HepG2 (cell line): ENCODE results near the gene WIZ.

ENCODE experiments used
- ATRX ChIP-seq: sonication (generic); formaldehyde crosslinking; IDR thresholded peaks from 2 replicates; pipeline ENCODE4 v1.4.0; 2020; ENCODE audit warnings: missing genetic modification reagents, borderline replicate concordance
- GABPA ChIP-seq, 2 experiments: IDR thresholded peaks; 2 replicates each; pipeline ENCODE4 v1.6.1; 2011 to 2016; ENCODE audit warnings: low read depth in 2 of 2, low read length in 1 of 2, missing biosample characterization in 1 of 2, missing genetic modification characterization in 1 of 2
- MIER2 ChIP-seq: IDR thresholded peaks from 2 replicates; pipeline ENCODE4 v1.6.1; 2016; ENCODE audit warnings: missing biosample characterization, missing genetic modification reagents
- POLR2A ChIP-seq, 2 experiments: IDR thresholded peaks; 2 replicates each; pipeline ENCODE4 v1.6.1; 2011; ENCODE audit warnings: low read depth in 2 of 2, low read length in 2 of 2, mild to moderate bottlenecking in 1 of 2, moderate library complexity in 1 of 2; ENCODE audit not compliant: insufficient read depth in 1 of 2
- SMAD9 ChIP-seq: sonication (generic); formaldehyde crosslinking; IDR thresholded peaks from 2 replicates; pipeline ENCODE4 v1.5.1; 2020; ENCODE audit warnings: mild to moderate bottlenecking, missing genetic modification reagents
- SOX6 ChIP-seq, 2 experiments: fragments of 450-650 bp in 1 of 2; sonication (generic) in 1 of 2; formaldehyde crosslinking in 1 of 2; IDR thresholded peaks; 2 replicates each; pipeline versions ENCODE4 v1.4.0 to v1.6.1; 2017 to 2020; ENCODE audit warnings: antibody characterized with exemption in 1 of 2, mild to moderate bottlenecking in 1 of 2, missing genetic modification reagents in 1 of 2
- TARDBP ChIP-seq: sonication (generic); formaldehyde crosslinking; IDR thresholded peaks from 2 replicates; pipeline ENCODE4 v1.8.0; 2022; ENCODE audit warnings: mild to moderate bottlenecking, missing genetic modification reagents
- ZFP62 ChIP-seq: sonication (generic); formaldehyde crosslinking; IDR thresholded peaks from 2 replicates; pipeline ENCODE4 v1.4.0; 2020; ENCODE audit warnings: missing genetic modification reagents
- ZNF891 ChIP-seq: sonication (generic); formaldehyde crosslinking; IDR thresholded peaks from 2 replicates; pipeline ENCODE4 v1.5.0; 2020; ENCODE audit warnings: mild to moderate bottlenecking, missing genetic modification reagents
- TF ChIP-seq, protein P1 (sequence below): sonication (generic); formaldehyde crosslinking; IDR thresholded peaks from 2 replicates; pipeline ENCODE4 v1.4.0; 2020; ENCODE audit warnings: low read depth, mild to moderate bottlenecking, missing genetic modification reagents
- TF ChIP-seq, protein P2 (sequence below): IDR thresholded peaks from 2 replicates; pipeline ENCODE4 v1.4.0; 2020; ENCODE audit warnings: mild to moderate bottlenecking, missing genetic modification reagents
- TF ChIP-seq, protein P3 (sequence below): sonication (generic); formaldehyde crosslinking; IDR thresholded peaks from 2 replicates; pipeline ENCODE4 v1.4.0; 2020; ENCODE audit warnings: missing genetic modification reagents, borderline replicate concordance
- TF ChIP-seq, protein P4 (sequence below): sonication (generic); formaldehyde crosslinking; IDR thresholded peaks from 2 replicates; pipeline ENCODE4 v1.4.0; 2020; ENCODE audit warnings: missing genetic modification reagents
- TF ChIP-seq, protein P5 (sequence below): sonication (generic); formaldehyde crosslinking; IDR thresholded peaks from 2 replicates; pipeline ENCODE4 v1.4.0; 2020; ENCODE audit warnings: missing genetic modification reagents, borderline replicate concordance

DNA sequence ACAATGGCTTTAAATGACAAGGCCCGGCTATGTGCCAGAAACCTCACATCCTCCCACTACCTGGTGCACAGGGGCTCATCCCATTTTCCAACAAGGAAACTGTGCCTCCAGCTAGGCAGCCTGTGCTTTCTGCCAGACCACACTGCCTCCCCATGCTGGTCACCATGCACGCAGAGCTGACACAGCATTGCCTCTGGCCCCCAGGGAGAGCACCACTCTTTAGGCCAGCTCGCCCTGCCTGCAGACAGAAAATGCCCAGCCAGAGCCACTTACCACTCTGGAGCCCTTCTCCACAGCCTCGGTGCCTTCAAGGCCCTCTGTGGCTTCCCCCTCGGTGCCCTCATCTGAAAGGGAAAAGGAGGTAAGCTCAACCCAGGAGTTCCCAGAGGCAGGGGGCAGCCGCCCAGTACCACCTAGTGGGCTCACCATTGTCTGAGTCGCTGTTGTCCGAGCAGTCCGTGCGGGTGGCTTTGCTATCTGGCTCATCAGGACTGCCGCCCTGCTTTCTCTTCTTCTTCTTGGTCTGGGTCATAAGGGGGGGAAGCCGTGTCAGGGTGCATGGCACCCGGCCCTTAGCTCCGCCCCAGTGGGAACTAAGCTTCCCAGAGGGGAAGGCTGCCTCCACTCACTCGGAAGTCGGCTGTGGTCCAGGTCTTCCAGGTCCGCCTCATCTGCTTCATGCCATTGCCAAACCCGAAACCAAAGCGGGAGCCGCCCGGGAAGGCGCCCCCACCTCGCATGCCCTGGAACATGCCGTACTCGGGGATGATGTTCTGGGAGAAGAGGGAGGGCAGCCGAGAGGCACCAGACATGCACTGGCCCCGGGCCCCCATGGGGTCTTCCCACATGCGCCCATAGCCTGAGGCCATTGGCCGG lies 49.0 kb downstream of the WIZ start:
- TF ChIP-seq GABPA (IDR thresholded peaks at IDR 0.05; ENCODE audit: low read depth, low read length) (no peak), GABPA (CRISPR knock-in tag; IDR thresholded peaks at IDR 0.05; ENCODE audit: low read depth) (no peak), ZNF891 (no peak), SMAD9 (CRISPR knock-in tag) (no peak), MIER2 (CRISPR knock-in tag) (no peak), SOX6 (IDR thresholded peaks at IDR 0.05) (no peak), SOX6 (CRISPR knock-in tag; IDR thresholded peaks at IDR 0.05) (no peak), TARDBP (no peak), POLR2A (IDR thresholded peaks at IDR 0.05; ENCODE audit: insufficient read depth in 1 of 2, low read depth in 2 of 2, low read length in 2 of 2) (no peak), ZFP62 (CRISPR knock-in tag) (no peak), ATRX (CRISPR knock-in tag) (no peak)
- TF ChIP-seq, protein P1, sequence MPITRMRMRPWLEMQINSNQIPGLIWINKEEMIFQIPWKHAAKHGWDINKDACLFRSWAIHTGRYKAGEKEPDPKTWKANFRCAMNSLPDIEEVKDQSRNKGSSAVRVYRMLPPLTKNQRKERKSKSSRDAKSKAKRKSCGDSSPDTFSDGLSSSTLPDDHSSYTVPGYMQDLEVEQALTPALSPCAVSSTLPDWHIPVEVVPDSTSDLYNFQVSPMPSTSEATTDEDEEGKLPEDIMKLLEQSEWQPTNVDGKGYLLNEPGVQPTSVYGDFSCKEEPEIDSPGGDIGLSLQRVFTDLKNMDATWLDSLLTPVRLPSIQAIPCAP (CRISPR knock-in tag), result no peak
- TF ChIP-seq, protein P2, sequence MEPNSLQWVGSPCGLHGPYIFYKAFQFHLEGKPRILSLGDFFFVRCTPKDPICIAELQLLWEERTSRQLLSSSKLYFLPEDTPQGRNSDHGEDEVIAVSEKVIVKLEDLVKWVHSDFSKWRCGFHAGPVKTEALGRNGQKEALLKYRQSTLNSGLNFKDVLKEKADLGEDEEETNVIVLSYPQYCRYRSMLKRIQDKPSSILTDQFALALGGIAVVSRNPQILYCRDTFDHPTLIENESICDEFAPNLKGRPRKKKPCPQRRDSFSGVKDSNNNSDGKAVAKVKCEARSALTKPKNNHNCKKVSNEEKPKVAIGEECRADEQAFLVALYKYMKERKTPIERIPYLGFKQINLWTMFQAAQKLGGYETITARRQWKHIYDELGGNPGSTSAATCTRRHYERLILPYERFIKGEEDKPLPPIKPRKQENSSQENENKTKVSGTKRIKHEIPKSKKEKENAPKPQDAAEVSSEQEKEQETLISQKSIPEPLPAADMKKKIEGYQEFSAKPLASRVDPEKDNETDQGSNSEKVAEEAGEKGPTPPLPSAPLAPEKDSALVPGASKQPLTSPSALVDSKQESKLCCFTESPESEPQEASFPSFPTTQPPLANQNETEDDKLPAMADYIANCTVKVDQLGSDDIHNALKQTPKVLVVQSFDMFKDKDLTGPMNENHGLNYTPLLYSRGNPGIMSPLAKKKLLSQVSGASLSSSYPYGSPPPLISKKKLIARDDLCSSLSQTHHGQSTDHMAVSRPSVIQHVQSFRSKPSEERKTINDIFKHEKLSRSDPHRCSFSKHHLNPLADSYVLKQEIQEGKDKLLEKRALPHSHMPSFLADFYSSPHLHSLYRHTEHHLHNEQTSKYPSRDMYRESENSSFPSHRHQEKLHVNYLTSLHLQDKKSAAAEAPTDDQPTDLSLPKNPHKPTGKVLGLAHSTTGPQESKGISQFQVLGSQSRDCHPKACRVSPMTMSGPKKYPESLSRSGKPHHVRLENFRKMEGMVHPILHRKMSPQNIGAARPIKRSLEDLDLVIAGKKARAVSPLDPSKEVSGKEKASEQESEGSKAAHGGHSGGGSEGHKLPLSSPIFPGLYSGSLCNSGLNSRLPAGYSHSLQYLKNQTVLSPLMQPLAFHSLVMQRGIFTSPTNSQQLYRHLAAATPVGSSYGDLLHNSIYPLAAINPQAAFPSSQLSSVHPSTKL, result no peak
- TF ChIP-seq, protein P3, sequence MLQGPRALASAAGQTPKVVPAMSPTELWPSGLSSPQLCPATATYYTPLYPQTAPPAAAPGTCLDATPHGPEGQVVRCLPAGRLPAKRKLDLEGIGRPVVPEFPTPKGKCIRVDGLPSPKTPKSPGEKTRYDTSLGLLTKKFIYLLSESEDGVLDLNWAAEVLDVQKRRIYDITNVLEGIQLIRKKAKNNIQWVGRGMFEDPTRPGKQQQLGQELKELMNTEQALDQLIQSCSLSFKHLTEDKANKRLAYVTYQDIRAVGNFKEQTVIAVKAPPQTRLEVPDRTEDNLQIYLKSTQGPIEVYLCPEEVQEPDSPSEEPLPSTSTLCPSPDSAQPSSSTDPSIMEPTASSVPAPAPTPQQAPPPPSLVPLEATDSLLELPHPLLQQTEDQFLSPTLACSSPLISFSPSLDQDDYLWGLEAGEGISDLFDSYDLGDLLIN (CRISPR knock-in tag), result no peak
- TF ChIP-seq, protein P4, sequence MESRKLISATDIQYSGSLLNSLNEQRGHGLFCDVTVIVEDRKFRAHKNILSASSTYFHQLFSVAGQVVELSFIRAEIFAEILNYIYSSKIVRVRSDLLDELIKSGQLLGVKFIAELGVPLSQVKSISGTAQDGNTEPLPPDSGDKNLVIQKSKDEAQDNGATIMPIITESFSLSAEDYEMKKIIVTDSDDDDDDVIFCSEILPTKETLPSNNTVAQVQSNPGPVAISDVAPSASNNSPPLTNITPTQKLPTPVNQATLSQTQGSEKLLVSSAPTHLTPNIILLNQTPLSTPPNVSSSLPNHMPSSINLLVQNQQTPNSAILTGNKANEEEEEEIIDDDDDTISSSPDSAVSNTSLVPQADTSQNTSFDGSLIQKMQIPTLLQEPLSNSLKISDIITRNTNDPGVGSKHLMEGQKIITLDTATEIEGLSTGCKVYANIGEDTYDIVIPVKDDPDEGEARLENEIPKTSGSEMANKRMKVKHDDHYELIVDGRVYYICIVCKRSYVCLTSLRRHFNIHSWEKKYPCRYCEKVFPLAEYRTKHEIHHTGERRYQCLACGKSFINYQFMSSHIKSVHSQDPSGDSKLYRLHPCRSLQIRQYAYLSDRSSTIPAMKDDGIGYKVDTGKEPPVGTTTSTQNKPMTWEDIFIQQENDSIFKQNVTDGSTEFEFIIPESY (CRISPR knock-in tag), result no peak
- TF ChIP-seq, protein P5, sequence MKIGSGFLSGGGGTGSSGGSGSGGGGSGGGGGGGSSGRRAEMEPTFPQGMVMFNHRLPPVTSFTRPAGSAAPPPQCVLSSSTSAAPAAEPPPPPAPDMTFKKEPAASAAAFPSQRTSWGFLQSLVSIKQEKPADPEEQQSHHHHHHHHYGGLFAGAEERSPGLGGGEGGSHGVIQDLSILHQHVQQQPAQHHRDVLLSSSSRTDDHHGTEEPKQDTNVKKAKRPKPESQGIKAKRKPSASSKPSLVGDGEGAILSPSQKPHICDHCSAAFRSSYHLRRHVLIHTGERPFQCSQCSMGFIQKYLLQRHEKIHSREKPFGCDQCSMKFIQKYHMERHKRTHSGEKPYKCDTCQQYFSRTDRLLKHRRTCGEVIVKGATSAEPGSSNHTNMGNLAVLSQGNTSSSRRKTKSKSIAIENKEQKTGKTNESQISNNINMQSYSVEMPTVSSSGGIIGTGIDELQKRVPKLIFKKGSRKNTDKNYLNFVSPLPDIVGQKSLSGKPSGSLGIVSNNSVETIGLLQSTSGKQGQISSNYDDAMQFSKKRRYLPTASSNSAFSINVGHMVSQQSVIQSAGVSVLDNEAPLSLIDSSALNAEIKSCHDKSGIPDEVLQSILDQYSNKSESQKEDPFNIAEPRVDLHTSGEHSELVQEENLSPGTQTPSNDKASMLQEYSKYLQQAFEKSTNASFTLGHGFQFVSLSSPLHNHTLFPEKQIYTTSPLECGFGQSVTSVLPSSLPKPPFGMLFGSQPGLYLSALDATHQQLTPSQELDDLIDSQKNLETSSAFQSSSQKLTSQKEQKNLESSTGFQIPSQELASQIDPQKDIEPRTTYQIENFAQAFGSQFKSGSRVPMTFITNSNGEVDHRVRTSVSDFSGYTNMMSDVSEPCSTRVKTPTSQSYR (CRISPR knock-in tag), result no peak
